Muscle of arm (tissue), 14 donors: Measurements from ENCODE around the gene POU5F2. TPM values are rescaled to one million over a fixed set of nuclear protein-coding genes. Genes with fewer than 3 reads are reported as not detected.

ENCODE experiments used
- DNase-seq: peaks from one replicate; pipeline ENCODE4 v3.0.0-alpha.2; 2013
- long read RNA-seq, 11 donors: transcript quantifications; one replicate each; lab custom pipeline, GENCODE V29; 2026
- polyA plus RNA-seq, 12 donors: library from polyadenylated mRNA; unstranded; fragments of 120-200 nt; gene quantifications; one replicate each; pipeline ENCODE4 v1.2.1, GENCODE V29; 2013; ENCODE audit not compliant: insufficient read length in 12 of 12

Gene POU5F2
- polyA plus RNA-seq = under 1 TPM in 7 of 12 donors, not detected in 5; 0.01 to 0.07 (median 0.03) TPM
- long read RNA-seq, donor 1 = 0 reads
- long read RNA-seq, donor 2 = 0 reads
- long read RNA-seq, donor 3, full-length matches to known transcripts = 1 of 1 reads
- long read RNA-seq, donor 3, partial matches to known transcripts = 0 of 1 reads
- long read RNA-seq, donor 3, other reads (novel, unspliced or antisense) = 0 of 1 reads
- long read RNA-seq, donor 4 = 0 reads
- long read RNA-seq, donor 5, full-length matches to known transcripts = 1 of 1 reads
- long read RNA-seq, donor 5, partial matches to known transcripts = 0 of 1 reads
- long read RNA-seq, donor 5, other reads (novel, unspliced or antisense) = 0 of 1 reads
- long read RNA-seq, donor 6, full-length matches to known transcripts = 1 of 1 reads
- long read RNA-seq, donor 6, partial matches to known transcripts = 0 of 1 reads
- long read RNA-seq, donor 6, other reads (novel, unspliced or antisense) = 0 of 1 reads
- long read RNA-seq, donor 7, full-length matches to known transcripts = 1 of 1 reads
- long read RNA-seq, donor 7, partial matches to known transcripts = 0 of 1 reads
- long read RNA-seq, donor 7, other reads (novel, unspliced or antisense) = 0 of 1 reads
- long read RNA-seq, donor 8 = 0 reads
- long read RNA-seq, donor 9 = 0 reads
- long read RNA-seq, donor 10 = 0 reads
- long read RNA-seq, donor 11 = 0 reads

GRCh38 chr5:93741136-93741811, at the start of gene POU5F2:
Gene POU5F2, minus strand, starts transcription at chr5:93741600. Its CDS starts 37 bp downstream, at chr5:93741563.
- no peak for DNase-seq

- no peak for DNase-seq
Observed at GRCh38 chr5:93790401-93790800, 49.0 kb upstream of the POU5F2 start.

- no peak for DNase-seq
Observed at GRCh38 chr5:93789173-93790067, 48.0 kb upstream of the POU5F2 start.

- DNase-seq = no peak
Observed at GRCh38 chr5:93787598-93787997, 46.2 kb upstream of the POU5F2 start.

GRCh38 chr5:93785475-93785874, 44.1 kb upstream of the POU5F2 start:
- DNase-seq = no peak

GRCh38 chr5:93782978-93783377, 41.6 kb upstream of the POU5F2 start:
- no peak for DNase-seq

GRCh38 chr5:93777620-93778019, 36.2 kb upstream of the POU5F2 start:
- no peak for DNase-seq

- DNase-seq = no peak
Observed at GRCh38 chr5:93756372-93756771, 15.0 kb upstream of the POU5F2 start.

GRCh38 chr5:93755716-93756115, 14.3 kb upstream of the POU5F2 start:
- no peak for DNase-seq

- DNase-seq = no peak
Observed at GRCh38 chr5:93748875-93749397, 7.5 kb upstream of the POU5F2 start.

- DNase-seq = no peak
Observed at GRCh38 chr5:93746406-93747056, 5.1 kb upstream of the POU5F2 start.

GRCh38 chr5:93736284-93736683, 5.1 kb downstream of the POU5F2 start:
- no peak for DNase-seq

GRCh38 chr5:93735378-93735777, 6.0 kb downstream of the POU5F2 start:
- no peak for DNase-seq

GRCh38 chr5:93731987-93732386, 9.4 kb downstream of the POU5F2 start:
- no peak for DNase-seq

GRCh38 chr5:93726595-93726994, 14.8 kb downstream of the POU5F2 start:
- no peak for DNase-seq

GRCh38 chr5:93724791-93725190, 16.6 kb downstream of the POU5F2 start:
- no peak for DNase-seq

- no peak for DNase-seq
Observed at GRCh38 chr5:93723681-93724080, 17.7 kb downstream of the POU5F2 start.

- no peak for DNase-seq
Observed at GRCh38 chr5:93723005-93723404, 18.4 kb downstream of the POU5F2 start.

GRCh38 chr5:93722588-93722987, 18.8 kb downstream of the POU5F2 start:
- DNase-seq = no peak

- DNase-seq = no peak
Observed at GRCh38 chr5:93721511-93721910, 19.9 kb downstream of the POU5F2 start.

GRCh38 chr5:93721071-93721470, 20.3 kb downstream of the POU5F2 start:
- DNase-seq = no peak
